Measurements from ENCODE around the gene GALP. TPM values are rescaled to one million over a fixed set of nuclear protein-coding genes. Genes with fewer than 3 reads are reported as not detected.
"Not testable (repeated sequence)": the region's sequence is repeated elsewhere in the genome, so short reads cannot be mapped to it uniquely, and the experiment has no call there.

The GALP gene
- total RNA-seq, result not detected

DNA sequence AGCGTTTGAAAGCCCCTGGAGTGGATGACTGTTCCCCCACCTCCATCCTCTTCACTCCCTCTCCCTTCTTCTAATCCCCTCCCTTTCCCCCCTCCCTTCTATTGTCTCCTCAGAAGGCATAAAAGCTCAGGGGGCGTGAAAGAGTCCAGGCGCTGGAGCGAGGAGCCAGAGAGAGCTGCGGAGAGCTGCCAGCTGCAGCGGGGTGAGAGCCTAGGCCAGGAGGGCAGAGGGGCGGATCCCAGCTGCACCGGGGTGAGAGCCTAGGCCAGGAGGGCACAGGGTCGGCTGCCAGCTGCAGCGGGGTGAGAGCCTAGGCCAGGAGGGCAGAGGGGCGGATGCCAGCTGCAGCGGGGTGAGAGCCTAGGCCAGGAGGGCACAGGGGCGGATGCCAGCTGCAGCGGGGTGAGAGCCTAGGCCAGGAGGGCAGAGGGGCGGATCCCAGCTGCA, at the start of gene GALP:
Gene GALP, plus strand, starts transcription at position 148 of the 447 bp plus-strand sequence. CDS start 1,101 bp downstream, outside the sequence.
- H3K27me3 ChIP-seq (ENCODE audit: insufficient read depth, low read length); H3K9me3 ChIP-seq (ENCODE audit: low read depth, low read length); H3K4me1 ChIP-seq (ENCODE audit: insufficient read depth, low read length); H3K4me3 ChIP-seq (ENCODE audit: low read length): not testable (repeated sequence)

DNA sequence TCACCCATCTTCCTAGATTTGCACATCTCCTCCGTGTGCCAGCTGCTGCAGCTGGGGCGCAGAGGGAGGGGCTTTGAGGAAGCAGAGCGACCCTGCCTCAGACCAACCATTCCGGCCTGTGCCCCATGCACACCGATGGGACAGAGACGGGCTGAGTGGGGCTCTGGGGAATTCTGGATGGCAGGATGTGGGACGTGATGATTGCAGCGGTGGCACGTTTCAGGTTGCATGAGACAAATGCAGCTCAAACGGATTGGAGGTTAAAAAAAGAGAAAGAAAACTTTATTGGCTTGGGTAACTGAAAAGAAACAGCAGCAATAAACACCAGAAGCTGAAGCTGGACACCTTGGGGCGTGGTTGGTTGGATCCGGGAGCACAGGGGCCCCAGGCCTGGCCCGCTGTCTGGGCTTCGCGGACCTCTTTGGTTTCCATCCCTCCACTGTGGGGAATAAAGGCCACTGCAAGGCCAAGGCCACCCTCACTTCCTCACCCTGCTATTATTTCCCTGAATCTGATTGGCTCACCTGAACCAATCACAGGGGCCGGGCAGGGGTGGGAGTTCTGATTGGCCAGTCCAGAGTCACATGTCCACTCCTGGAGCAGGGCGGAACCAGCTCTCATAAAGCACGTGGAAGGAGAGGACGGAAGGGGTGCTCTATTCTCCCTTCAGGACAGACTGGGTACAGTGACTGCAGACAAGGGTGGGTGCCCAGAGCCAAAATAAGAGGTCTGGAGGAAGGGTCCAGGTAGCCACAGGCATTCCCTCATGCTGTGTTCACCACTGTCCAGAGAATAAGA, 48.6 kb upstream of the GALP start:
- H3K27me3 ChIP-seq (ENCODE audit: insufficient read depth, low read length), result no peaks in the 10 kb centered on the region
- no peaks in the 10 kb centered on the region for H3K4me1 ChIP-seq (ENCODE audit: insufficient read depth, low read length)
- H3K9me3 ChIP-seq (ENCODE audit: low read depth, low read length), result no peaks in the 10 kb centered on the region
- H3K4me3 ChIP-seq (ENCODE audit: low read length), result no peak overlapping the region

DNA sequence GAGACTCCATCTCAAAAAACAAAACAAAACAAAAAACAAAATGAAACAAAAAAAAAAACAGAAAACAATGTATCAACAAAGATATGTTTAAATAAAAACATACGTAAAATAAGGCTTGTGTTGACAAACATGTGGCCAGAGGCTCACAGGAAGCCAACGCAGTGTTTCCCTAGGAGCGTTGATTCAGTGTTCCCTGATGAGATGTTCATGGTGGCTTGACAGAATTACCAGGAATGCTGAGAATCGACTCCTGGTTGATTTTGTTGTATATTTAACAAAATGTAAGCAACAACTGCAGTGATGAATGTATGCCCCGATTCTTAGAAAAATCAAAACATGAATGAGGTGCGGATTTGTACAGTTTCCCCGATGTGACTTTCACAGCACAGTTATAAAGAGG, 45.8 kb upstream of the GALP start:
- H3K4me1 ChIP-seq (ENCODE audit: insufficient read depth, low read length), result peaks cover 13% of the 10 kb centered on the region

DNA sequence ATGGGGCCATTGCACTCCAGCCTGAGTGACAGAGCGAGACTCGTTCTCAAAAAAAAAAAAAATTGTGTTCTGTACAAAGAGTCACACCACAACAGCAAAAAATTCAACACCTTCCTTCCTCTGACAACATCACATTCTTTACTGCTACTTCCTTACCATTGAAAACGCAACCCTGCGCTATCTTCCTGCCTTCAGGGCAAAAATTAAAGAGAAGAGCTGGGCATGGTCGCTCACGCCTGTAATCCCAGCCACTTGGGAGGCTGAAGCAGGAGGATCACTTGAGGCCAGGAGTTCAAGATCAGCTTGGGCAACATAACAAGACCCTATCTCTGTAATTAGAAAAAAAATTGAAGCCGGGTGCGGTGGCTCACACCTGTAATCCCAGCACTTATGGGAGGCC, 44.2 kb upstream of the GALP start:
- H3K27me3 ChIP-seq (ENCODE audit: insufficient read depth, low read length), result no peaks in the 10 kb centered on the region
- no peak overlapping the region for H3K4me3 ChIP-seq (ENCODE audit: low read length)
- H3K4me1 ChIP-seq (ENCODE audit: insufficient read depth, low read length), result peaks cover 13% of the 10 kb centered on the region
- no peaks in the 10 kb centered on the region for H3K9me3 ChIP-seq (ENCODE audit: low read depth, low read length)

More for the DNA sequence above, 45.8 kb upstream of the GALP start:
- no peaks in the 10 kb centered on the region for H3K27me3 ChIP-seq (ENCODE audit: insufficient read depth, low read length)
- H3K4me3 ChIP-seq (ENCODE audit: low read length), result no peak overlapping the region
- H3K9me3 ChIP-seq (ENCODE audit: low read depth, low read length), result no peaks in the 10 kb centered on the region

DNA sequence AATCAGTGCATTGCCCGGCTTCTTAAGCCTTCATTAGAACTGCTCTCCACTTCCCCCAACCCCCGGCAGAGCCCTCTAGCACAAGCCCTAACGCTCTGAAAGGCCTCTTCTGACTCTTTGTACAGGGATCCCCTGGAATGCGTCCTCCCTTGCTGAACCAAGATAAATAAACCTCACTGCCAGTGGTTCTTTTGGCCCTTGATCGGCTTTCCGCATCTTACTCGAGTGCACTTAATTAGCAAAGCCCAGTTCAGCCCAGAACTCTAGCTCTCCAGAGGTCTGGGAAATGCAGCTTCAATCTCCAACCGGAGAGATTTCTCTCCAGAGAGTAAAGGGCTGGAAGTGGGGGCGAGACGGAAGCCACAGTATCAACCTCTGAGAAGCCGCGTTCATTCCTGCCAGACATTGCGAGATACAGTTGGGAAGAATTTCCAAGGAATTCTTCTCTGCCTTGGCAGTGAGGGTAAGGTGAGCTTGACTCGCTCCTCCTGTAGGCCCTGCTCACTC, 43.4 kb upstream of the GALP start:
- Histone ChIP-seq H3K9me3 (ENCODE audit: low read depth, low read length) (no peaks in the 10 kb centered on the region), H3K4me1 (ENCODE audit: insufficient read depth, low read length) (peaks cover 15% of the 10 kb centered on the region), H3K4me3 (ENCODE audit: low read length) (no peak overlapping the region), H3K27me3 (ENCODE audit: insufficient read depth, low read length) (no peaks in the 10 kb centered on the region)

DNA sequence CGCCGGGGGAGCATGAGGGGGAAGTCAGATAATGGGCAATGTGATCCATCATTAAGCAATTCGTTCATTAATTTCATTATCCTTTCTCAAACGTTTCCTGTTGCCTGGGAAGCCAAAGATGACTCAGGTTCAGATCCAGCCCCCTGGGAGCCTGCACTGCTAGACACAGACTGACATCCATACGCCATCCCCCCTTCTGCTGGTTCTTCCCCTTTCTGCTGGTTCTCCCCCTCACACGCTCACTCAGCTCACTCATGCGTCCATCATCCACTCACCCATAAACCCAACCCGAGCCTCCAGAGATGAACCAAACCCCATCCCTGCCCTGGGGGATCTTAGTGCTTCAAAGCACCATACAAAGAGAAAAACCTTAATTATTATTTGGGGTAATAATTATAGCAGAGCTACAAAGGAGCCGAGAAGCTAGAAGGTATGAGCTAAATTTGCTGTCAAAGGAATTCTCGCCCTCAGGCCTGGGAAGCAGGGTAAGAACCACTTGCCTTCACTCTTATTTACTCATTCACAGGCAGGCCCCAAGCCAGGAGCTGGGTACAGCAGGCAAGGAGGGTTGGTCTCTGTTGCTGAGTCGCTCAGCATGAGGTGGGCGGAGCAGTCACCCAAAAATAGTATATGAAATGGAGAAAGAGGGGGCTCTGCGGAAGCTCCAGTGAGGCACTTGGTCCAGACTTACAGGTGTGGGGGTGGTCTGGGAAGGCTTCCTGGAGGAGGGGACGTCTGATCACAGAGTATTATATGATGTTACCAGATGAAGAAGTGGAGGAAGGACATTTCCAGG, 41.8 kb upstream of the GALP start:
- peaks cover 31% of the 10 kb centered on the region for H3K4me1 ChIP-seq (ENCODE audit: insufficient read depth, low read length)
- no peaks in the 10 kb centered on the region for H3K27me3 ChIP-seq (ENCODE audit: insufficient read depth, low read length)
- H3K4me3 ChIP-seq (ENCODE audit: low read length), result no peak overlapping the region
- no peaks in the 10 kb centered on the region for H3K9me3 ChIP-seq (ENCODE audit: low read depth, low read length)

DNA sequence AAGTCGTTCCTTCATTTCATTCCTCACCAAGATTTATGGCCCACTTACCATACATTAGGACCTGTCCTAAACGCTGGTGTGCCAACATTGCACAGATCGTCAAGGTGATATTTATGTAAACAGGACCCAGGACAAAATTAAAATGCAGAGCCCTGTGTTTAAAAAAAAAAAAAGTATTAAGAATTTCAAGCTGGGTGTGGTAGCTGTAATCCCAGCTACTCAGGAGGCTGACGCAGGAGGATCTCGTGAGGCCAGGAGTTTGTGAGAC, 41.2 kb upstream of the GALP start:
- Histone ChIP-seq H3K27me3 (ENCODE audit: insufficient read depth, low read length) (no peaks in the 10 kb centered on the region), H3K9me3 (ENCODE audit: low read depth, low read length) (no peaks in the 10 kb centered on the region), H3K4me1 (ENCODE audit: insufficient read depth, low read length) (peaks cover 37% of the 10 kb centered on the region), H3K4me3 (ENCODE audit: low read length) (no peak overlapping the region)

DNA sequence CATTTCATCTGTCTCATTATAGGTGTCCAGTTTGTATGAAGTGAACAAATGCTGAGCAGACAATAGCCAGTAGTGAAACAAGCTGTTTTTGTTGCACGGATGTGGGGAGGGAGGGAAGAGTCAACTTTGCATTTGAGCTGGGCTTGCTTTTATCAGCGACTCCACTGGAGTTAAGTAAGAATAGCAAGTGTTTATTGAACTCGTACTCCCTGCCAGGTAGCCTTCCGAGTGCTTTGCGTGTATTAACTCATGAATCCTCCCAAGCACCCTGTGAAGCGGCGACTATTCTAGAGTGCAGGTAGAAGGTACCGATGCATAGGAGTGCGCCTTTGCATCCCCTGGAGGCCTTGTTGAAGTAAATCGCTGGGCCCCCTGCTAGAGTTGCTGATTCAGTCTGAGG, 39.4 kb upstream of the GALP start:
- peaks cover 46% of the 10 kb centered on the region for H3K4me1 ChIP-seq (ENCODE audit: insufficient read depth, low read length)
- H3K4me3 ChIP-seq (ENCODE audit: low read length), result no peak overlapping the region
- H3K27me3 ChIP-seq (ENCODE audit: insufficient read depth, low read length), result no peaks in the 10 kb centered on the region
- no peaks in the 10 kb centered on the region for H3K9me3 ChIP-seq (ENCODE audit: low read depth, low read length)

DNA sequence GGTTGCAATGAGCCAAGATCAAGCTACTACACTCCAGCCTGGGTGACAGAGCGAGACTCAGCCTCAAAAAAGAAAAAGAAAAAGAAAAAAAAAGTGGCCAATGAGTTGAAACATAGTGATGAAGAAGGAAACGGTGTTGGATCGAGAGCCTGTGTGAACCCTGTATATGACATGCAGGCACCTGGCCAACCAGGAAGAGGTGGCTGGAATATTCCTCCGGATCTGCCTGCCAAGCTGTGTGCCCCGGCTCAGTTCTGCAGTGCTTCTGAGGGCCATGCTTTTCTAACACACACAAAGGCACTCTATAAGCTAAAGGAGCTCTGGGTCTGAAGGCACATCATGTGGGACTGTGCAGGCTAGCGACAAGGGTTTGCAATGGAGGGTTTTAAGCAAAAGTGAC, 38.4 kb upstream of the GALP start:
- H3K27me3 ChIP-seq (ENCODE audit: insufficient read depth, low read length), result no peaks in the 10 kb centered on the region
- H3K4me3 ChIP-seq (ENCODE audit: low read length), result no peak overlapping the region
- peaks cover 53% of the 10 kb centered on the region for H3K4me1 ChIP-seq (ENCODE audit: insufficient read depth, low read length)
- H3K9me3 ChIP-seq (ENCODE audit: low read depth, low read length), result no peaks in the 10 kb centered on the region

DNA sequence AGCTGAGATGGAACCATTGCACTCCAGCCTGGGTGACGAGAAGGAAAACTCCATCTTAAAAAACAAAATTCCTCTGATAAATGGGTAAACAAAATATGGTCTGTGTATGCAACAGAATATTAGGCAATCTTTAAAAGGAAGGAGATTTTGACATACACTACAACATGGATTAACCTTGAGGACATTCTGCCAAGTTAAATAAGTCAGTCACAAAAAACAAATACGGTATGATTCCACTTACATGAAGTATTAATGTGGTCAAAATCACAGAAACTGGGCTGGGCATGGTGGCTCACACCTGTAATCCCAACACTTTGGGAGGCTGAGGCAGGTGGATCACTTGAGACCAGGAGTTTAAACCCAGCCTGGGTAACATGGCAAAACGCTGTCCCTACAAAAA, 37.7 kb upstream of the GALP start:
- Histone ChIP-seq H3K4me3 (ENCODE audit: low read length) (no peak overlapping the region), H3K27me3 (ENCODE audit: insufficient read depth, low read length) (no peaks in the 10 kb centered on the region), H3K9me3 (ENCODE audit: low read depth, low read length) (no peaks in the 10 kb centered on the region)

DNA sequence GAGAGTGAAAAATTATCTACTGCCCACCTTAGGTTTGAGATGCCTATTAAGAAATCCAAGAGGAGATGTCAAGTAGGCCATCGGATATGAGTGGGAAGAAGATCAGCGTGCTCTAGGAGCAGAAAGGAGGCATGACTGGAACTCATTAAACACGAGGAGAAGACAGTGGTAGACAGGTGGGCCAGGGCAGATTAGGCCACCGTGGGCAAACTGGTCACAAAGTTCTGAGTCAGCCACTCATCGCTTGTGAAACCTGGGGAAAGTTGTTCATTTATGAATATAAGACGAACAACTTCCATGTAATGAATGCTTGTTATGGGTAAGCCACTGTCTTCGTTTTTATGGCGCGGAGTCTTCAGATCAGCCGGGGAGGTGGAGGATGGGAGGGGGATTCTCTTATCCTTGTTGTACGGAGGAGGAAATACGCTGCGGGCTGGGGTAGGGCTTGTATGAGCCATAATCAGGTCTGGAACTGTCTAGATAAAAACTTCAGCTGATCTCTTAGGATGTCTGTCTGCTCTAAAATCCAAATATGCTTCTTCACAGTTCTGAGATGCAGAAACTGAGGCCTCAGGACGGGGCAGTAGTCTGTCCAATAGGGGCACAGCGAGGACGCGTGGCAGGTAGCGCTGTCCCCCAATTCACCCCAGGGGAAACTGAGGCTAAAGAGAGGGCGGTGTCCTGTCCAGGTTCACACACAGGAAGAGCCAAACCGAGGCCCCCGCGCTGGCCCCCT, 35.8 kb upstream of the GALP start:
- Histone ChIP-seq H3K9me3 (ENCODE audit: low read depth, low read length) (no peaks in the 10 kb centered on the region), H3K4me1 (ENCODE audit: insufficient read depth, low read length) (peaks cover 43% of the 10 kb centered on the region), H3K4me3 (ENCODE audit: low read length) (peak overlapping the region; percentile 55), H3K27me3 (ENCODE audit: insufficient read depth, low read length) (no peaks in the 10 kb centered on the region)

More for the DNA sequence above, 37.7 kb upstream of the GALP start:
- H3K4me1 ChIP-seq (ENCODE audit: insufficient read depth, low read length), result peaks cover 52% of the 10 kb centered on the region

DNA sequence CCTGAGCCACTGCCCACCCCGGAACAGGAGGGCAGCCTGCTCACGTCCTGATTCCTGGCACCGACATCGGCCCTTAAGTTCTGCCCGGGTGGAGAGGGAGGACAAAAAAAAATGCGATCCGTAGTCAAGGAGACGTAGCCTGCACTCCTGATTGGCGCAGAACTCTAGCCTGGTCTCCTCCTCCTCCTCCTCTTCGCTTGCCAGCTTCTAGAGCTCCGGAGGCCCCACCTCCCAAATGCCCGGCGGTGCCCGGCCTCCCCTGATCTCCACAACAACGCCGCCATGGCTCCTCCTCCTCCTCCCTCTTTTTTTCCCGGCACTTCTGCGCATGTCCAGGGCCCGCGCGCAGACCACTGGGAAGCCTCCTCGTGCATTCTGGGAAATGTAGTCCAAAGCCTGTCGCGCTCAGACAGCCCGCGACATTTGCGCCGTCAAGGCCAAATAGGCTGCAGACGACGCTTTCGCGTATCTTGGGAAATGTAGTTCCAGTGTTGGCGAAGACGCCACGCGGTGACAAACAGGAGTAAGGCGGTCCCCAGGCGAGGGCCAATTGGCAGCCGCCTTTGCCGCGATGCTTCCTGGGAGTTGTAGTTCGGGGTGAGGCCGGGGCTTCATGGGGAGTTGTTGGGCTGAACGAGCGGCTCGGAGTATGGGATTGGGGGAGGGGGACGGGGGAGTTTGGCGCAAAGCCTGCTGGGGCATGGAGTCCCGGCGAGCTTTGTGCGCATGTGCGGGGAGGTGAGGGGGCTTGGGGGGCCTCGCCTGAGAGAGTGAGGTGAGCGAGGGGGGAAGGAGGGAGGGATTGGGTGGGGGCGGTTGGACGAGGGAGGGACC, 35.0 kb upstream of the GALP start, which contains the start of gene ZNF444:
Gene ZNF444, plus strand, starts transcription at position 705 of the 834 bp plus-strand sequence. CDS start 5,625 bp downstream, outside the sequence.
- Histone ChIP-seq H3K4me1 (ENCODE audit: insufficient read depth, low read length) (peaks cover 43% of the 10 kb centered on the region), H3K4me3 (ENCODE audit: low read length) (peak within 1 kb of the TSS; percentile 55), H3K27me3 (ENCODE audit: insufficient read depth, low read length) (no peaks in the 10 kb centered on the region), H3K9me3 (ENCODE audit: low read depth, low read length) (no peaks in the 10 kb centered on the region)

DNA sequence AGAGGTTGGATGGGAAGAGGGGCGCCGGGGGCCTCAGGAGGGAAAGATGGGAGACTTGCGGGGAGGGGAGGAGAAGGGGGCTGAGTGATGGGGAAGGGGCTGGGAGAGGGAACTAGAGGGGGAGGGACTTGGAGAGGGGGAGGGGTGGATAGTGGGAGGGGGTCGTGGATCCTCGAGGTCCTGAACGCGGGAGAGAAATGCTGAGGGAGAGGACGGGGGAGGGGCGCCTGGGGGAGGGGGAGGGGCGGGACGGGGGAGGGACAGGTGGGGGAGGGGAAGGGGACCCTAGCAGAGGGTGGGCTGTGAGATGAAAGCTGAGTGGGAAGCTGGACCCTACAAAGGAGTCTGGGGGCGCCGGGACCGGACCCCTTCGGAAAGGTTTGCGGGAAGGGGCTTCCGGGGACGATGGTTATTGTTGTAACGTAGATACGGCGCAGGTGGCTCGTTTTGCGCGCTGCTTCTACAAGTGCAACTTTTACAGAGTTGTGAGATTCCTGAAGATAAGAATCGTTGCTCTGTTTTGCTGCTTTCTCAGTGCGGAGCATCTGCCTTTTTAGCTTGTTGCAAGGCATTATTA, 34.3 kb upstream of the GALP start:
- peak overlapping the region; percentile 25 for H3K4me3 ChIP-seq (ENCODE audit: low read length)
- H3K27me3 ChIP-seq (ENCODE audit: insufficient read depth, low read length), result no peaks in the 10 kb centered on the region
- H3K4me1 ChIP-seq (ENCODE audit: insufficient read depth, low read length), result peaks cover 43% of the 10 kb centered on the region
- no peaks in the 10 kb centered on the region for H3K9me3 ChIP-seq (ENCODE audit: low read depth, low read length)
